GM18526 (cell line): Measurements from ENCODE around the gene ENAM.

Experiments
- POLR2A ChIP-seq: IDR thresholded peaks from 3 replicates; pipeline ENCODE4 v1.6.1; 2011; ENCODE audit not compliant: insufficient read length; ENCODE audit errors: extremely low read depth

Gene ENAM

DNA sequence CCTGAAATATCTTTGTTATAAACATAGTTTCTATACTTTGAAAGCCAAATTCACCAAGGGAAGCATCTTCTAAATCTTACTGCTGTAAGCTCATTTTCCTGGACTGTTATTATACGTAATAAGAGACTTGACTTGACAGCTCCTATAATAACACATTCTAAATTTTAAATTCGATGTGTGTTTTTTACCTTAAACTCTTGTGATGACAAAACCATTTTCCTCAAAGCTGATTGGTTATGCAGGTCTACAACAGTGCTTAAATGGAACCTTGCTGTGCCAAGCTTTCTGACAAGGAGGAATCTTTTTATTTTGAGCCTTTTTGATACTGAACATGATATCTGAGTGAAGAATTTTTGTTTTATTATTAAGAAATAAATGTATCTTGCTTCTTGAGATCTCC, at the start of gene ENAM:
TSS of gene ENAM (plus strand) at position 301 of the 400 bp plus-strand sequence. CDS start 757 bp downstream, outside the sequence.
- TF ChIP-seq POLR2A: no peak

DNA sequence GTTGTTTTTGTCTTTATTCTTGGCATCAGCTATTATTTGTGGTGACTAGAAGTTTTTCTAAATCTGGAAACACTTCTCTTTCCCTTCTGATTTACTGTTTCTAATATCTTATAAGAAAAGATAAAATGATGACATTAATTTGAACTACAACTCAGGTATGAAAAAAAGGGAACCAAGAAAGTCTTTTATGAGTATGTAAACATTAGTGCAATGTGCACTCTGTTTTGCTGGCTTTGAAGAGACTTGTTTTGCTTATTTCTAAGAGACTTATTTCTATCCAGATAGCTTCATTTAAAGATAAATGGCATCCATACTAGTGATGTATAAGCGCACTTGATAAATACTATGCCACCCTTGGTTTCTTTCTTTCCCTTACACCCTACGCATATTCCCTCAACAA, 46.6 kb upstream of the ENAM start:
- TF ChIP-seq POLR2A: no peak

GRCh38 chr4:70583952-70584834, 44.4 kb upstream of the ENAM start:
- TF ChIP-seq POLR2A: no peak

GRCh38 chr4:70586841-70587240, 41.7 kb upstream of the ENAM start:
- TF ChIP-seq POLR2A: no peak

- TF ChIP-seq POLR2A: no peak
Measured at GRCh38 chr4:70589785-70590184, 38.8 kb upstream of the ENAM start.

GRCh38 chr4:70591955-70592582, 36.5 kb upstream of the ENAM start, which contains the start of gene AMBN:
Gene AMBN (plus strand): TSS chr4:70592256. CDS start chr4:70592359, 103 bp downstream.
- TF ChIP-seq POLR2A: no peak

- no peak for TF ChIP-seq POLR2A
Measured at GRCh38 chr4:70594196-70594595, 34.3 kb upstream of the ENAM start.

GRCh38 chr4:70600305-70600704, 28.2 kb upstream of the ENAM start:
- no peak for TF ChIP-seq POLR2A

DNA sequence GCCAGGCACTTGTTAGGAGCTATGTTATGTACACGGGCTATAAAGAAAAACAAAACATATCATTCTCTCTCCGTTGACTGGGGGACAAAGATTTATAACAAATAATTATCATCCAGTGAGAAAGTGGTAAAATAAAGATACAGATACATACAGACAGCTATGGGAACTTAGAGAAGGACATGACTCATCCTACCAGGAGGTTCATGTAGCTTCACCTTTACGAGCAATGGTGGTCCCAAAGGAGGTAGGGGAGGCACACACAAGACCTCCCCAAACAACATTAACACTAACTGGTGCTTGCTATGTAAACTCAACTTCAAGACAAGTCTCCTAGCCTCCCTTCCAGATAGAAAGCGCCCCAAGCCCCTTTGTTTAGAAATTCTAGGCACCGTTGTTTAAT, 27.6 kb upstream of the ENAM start:
- no peak for TF ChIP-seq POLR2A

DNA sequence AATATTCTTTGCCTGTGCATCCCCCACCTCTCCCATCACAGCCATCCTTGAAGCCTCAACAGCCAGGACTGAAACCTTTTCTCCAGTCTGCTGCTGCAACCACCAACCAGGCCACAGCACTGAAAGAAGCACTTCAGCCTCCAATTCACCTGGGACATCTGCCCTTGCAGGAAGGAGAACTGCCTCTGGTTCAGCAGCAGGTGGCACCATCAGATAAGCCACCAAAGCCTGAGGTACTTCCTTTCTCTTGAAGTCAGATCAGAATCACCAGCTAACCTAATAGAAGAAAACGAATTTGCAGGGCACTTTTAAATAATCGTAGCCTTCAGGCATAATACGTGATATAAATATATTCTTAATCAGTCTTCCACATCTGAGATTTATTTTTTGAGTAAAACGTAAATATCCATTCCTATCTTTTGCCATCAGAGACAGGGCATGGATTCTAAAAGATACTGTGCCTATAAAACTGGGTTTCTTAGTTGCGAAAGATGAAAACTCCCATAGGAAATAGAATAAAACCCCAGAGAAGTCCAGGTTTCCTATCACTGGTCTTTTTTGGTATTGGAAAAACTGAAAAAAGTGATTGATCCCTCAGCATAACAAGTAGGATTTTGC, 27.0 kb upstream of the ENAM start:
- TF ChIP-seq POLR2A: no peak

GRCh38 chr4:70603856-70604255, 24.7 kb upstream of the ENAM start:
- no peak for TF ChIP-seq POLR2A

DNA sequence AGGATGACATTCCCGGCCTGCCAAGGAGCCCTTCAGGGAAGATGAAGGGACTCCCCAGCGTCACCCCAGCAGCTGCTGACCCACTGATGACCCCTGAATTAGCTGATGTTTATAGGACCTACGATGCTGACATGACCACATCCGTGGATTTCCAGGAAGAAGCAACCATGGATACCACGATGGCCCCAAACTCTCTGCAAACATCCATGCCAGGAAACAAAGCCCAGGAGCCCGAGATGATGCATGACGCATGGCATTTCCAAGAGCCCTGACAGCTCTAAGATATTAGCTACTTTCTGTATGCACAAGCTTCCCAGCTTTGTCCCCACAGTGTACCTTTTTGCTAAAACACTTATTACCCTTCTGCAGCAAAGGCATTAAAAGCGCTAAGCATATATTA, 22.1 kb upstream of the ENAM start:
- TF ChIP-seq POLR2A: no peak

GRCh38 chr4:70607334-70607853, 21.1 kb upstream of the ENAM start:
- TF ChIP-seq POLR2A: no peak

- no peak for TF ChIP-seq POLR2A
Measured at GRCh38 chr4:70608324-70608723, 20.2 kb upstream of the ENAM start.

GRCh38 chr4:70613306-70614183, 15.0 kb upstream of the ENAM start:
- TF ChIP-seq POLR2A: no peak
